ENCODE results near the gene PRRT1B.
"Not testable (repeated sequence)": the region's sequence is repeated elsewhere in the genome, so short reads cannot be mapped to it uniquely, and the experiment has no call there.

PRRT1B gene

DNA sequence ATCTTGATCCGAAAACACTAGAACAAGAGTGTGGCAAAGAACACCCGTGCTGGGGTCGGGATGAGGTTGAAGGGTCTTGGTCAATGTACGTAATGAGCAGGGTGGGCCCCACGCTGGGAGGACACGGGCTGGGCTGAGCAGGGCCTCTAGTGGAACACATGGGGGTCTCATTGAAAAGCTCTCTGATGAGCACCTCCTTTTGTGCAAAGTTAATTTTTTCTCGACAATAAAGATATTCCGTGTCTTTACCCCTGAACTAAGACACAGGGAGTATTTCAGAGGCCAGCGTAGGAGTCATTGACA is 22.3 kb upstream of the PRRT1B start:
- no peak for DNase-seq

GRCh38 chr9:131523451-131524435 is 21.6 kb upstream of the PRRT1B start:
- peak; percentile 58 for DNase-seq

GRCh38 chr9:131524665-131525315 is 20.5 kb upstream of the PRRT1B start:
- peak; percentile 58 for DNase-seq

DNA sequence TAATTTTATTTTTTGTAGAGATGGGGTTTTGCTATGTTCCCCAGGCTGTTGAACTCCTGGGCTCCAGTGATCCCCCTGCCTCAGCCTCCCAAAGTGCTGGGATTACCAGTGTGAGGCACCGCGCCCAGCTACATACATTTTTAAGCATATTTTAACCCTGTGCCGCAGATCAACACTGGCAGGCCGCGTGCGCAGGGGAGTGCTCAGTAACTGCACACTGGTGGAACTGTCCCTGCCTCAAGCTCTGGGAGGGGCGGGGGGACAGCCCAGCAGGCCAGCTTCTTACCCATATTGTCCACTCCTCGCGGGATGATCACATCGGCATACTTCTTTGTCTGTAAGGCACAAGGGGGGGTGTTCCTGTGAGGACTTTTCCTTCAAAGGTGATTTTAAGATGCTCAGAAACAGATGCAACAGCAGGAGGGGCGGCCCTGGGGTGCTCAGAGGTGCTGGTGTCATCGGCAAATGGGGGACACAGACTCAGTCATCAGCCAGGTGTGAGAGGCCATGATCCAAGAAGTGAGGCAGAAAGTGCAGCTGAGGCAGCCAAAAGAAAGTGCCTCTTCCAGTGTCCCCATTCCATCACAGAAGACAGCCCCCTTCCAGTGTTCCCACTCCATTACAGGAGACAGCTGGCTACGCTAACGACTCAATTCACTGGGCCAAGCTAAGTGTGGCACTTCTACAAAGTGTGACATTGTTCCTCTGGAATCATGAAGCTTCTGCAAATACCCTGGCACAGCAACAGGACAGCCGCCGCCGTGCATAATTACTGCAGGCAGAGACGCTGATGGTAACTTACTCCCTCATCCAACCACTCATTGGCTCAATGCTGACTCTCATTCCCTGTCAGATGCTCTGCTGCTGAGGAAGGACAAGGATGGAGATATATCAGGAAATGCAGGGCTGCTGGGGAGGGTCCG is 19.4 kb upstream of the PRRT1B start:
- DNase-seq: peak; percentile 42

DNA sequence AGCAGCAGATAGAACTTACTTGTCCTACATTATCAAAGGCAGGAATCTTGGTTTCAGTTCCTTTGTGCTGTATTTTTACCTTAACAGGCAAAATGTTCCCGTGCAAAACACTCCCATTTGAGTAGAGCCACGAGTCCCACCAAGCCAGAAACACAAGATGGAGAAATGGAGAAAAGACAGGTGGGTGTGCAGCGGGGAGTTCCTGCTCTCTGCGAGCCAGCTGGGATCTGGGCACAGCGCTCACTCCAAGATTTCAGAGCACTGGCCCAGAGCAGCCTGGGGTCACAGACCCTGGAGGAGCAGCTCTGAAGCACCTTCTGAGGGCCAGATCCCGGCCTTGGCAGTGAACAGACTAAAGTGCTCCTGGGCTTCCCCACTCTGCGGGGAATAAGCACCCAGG is 17.1 kb upstream of the PRRT1B start:
- no peak for DNase-seq

GRCh38 chr9:131528886-131529505 is 16.3 kb upstream of the PRRT1B start:
- no peak for DNase-seq

DNA sequence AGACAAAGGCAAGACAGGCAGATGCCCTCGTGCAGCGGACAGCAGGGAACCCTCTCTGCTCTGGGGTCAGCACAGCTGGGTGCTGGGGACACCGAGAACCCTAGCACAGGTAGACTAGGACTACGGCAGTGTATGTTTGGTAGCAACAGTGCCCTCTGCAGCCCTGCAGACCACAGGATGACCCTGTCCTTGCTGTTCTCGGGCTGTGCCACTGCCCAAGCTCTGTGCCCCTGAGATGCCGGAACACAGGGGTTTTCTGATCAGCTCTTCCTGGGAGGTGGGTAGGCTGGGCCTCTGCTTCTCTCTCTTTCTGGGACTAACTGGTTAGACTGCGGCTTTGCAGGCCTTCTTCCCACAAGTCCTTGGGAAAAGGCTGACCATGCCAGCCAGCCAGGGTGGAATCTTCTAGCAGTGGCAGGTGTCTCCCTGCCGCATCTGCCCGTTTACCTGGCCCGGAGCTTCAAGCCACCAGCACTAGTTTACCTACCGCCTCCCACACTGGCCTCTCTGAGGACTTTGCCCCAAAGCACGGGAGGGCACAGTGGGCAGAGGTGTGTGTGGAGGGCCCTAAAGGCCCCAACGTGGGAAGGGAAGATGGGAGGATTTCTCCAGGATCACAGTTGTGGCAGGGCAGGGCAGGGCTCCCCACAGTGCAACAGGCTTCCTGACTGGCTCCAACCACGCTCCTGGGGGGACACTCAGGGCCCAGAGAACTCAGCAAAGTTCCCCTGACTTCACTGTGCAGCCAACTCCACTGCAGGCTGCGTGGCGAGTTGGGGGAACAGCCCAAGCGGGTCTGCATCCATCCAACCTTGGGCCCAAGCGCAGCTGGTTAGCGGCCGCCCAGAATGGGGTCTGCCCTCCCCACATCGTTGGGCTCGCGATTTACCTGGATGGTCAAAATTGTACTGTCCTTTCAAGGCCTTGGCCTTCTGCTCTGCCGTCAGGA is 15.5 kb upstream of the PRRT1B start:
- no peak for DNase-seq

DNA sequence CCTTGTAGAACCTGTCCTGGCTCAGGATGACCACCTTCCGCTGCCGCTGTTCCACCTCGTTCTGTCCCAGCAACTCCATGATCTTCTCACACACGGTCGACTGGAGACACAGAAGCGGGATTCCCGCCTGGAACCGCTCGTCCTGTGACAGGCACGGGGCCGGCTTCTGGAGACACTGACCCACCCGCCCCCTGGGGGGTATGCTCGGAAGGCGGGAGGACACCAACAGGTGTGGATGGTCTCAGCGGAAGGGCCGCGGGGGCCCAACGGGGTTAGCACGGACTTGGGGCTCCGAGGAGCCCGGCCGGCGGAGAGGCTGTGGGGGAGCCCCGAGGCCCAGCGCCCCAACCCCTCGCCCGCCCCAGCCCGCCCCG is 14.8 kb upstream of the PRRT1B start:
- DNase-seq: peak; percentile 77

DNA sequence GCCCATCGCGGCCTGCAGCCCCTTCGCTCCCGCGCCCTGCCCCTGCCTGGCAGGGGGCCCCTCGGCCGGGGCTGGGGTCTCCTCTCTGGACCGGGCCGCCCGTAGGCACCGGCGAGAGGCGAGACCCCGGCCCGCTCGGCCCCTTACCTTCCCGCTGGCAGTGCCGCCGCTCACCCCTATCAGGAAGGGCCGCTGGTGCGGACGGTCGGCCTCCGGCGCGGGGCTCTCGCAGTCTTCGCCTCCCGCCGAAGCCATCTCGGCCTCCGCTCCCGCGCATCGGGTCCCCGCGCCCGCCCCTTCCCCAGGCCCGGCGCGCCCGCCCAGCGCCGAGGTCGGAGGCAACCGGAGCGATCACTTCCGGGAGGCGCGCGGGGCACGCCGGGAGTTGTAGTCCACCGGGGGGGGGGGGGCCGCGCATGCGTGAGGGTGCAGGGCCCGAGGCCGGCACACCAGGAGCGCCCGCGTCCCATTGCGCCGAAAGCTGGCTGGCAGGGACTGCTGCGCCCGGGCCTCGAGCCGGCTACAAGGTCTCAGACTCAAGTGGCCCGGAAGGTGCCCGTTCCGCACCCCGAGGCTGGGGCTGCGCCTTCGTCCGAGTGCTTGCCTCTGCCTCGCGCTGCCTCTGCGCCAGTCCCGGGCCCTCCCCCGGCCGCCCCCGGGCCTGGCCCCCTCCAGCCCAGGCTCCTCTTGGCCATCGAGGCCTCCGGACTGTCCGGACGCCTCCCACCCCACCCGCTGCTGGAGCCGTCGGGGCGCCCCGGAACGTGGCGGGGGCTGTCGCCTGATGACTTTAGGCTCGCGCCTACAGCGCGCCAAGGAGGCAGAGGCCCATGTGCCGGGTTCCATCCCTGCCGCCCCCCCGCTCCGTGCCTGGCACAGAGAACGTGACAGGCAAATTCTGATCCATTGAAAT is 14.1 kb upstream of the PRRT1B start, which contains the start of gene UCK1:
Gene UCK1 (minus strand): TSS at position 344 of the 913 bp plus-strand sequence. CDS start 89 bp downstream, at position 255.
- DNase-seq: peak; percentile 94

DNA sequence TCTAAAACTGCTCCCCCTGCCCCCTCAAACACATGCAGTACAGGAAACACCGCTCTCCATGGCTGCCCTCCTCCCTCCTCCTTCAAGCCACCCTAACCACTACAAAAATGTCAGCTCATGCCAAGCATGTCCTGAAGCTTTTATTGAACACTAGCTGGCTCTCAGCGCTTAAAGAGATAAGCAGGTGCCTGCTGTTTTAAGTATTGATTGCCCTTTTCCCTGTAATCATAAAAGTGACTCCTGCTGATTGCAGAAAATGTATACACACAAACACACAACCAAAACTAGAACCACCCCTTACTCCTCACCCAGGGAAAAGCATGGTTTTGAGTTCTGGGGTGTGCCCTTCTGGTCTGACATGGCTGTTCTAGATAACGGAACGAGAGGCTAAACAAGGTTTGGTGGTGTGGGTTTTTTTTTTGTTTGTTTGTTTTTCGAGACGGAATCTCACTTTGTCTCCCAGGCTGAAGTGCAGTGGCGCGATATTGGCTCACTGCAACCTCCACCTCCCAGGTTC is 10.5 kb upstream of the PRRT1B start:
- no peak for DNase-seq

DNA sequence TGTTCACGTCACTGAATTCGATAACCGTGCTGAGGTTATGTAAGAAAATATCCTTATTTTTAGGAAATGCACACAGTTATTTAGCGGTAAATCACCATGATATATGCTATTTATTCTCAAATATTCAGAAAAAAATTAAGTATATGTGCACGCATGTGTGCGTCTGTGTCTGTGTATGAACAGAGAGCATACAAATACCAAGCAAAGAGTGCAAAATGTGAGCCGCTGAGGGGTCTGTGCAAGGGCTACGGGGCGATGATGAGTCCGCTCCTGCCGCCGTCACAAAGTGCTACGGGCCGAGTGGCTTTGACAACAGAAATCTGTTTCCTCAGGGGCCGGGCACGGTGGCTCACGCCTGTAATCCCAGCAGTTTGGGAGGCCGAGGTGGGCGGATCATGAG is 7.4 kb upstream of the PRRT1B start:
- DNase-seq: no peak

GRCh38 chr9:131539223-131539923 is 6.0 kb upstream of the PRRT1B start:
- no peak for DNase-seq

GRCh38 chr9:131543141-131543540 is 2.2 kb upstream of the PRRT1B start:
- no peak for DNase-seq

DNA sequence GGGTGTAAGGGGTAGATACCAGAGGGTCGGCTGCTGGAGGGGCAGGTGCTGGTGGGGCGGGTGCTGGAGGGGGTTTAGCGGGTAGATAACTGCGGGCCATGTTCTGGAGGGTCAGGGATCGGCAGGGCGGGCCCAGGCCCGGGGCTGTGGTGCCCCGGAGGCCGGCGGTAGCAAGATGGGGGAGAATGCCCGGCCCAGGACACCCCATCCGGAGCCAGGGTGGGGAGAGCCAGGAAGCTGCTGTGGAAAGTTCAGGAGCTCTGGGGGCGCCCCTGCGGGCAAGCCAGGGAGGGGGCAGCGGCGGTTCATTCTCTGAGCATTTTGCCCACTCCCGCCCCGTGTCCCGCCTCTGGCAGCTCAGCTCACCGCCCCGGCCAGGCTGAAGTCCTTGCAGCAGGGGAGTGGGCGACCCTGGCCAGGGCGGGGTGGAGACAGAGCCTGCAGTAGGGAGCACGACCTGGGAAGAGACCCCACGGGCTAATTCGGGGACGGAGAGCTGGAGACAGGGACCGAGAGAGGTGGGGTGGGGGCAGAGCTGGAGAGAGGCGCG is 538 bp downstream of the PRRT1B start:
- no peak for DNase-seq

- DNase-seq: no peak
Observed at GRCh38 chr9:131546336-131547084, 1.2 kb downstream of the PRRT1B start.

DNA sequence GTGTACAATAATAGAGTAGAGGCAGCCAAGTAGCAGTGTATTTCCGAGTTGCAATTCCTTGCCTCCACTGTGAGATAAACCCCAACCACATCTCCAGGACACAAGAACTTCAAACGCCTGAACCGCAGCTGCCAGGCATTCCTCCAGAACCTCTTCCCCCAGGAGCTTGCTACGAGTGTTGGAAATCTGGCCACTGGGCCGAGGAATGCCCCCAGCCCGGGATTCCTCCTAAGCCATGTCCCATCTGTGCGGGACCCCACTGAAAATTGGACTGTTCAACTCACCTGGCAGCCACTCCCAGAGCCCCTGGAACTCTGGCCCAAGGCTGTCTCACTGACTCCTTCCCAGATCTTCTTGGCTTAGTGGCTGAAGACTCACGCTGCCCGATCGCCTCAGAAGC is 3.9 kb downstream of the PRRT1B start:
- DNase-seq: not testable (repeated sequence)

GRCh38 chr9:131550465-131550864 is 5.1 kb downstream of the PRRT1B start:
- not testable (repeated sequence) for DNase-seq

GRCh38 chr9:131552030-131552429 is 6.7 kb downstream of the PRRT1B start:
- DNase-seq: no peak
